Peyer's patch (tissue), 4 donors: ENCODE results near the gene FGFRL1.
"Not testable (repeated sequence)": the region's sequence is repeated elsewhere in the genome, so short reads cannot be mapped to it uniquely, and the experiment has no call there.

Experiments used
- POLR2A ChIP-seq, 2 donors: fragments of 450-650 bp; IDR thresholded peaks; one replicate each; pipeline ENCODE4 v1.5.1; 2017; ENCODE audit warnings: antibody characterized with exemption in 2 of 2, mild to moderate bottlenecking in 2 of 2, moderate library complexity in 2 of 2
- TF ChIP-seq, protein P1 (sequence below), 6 experiments: fragments of 450-650 bp in 4 of 6; fragments of 200-600 bp in 2 of 6; sonication (generic) in 1 of 6; IDR thresholded peaks; one replicate each; pipeline ENCODE4 v1.5.1; 2017 to 2019; ENCODE audit warnings: antibody characterized with exemption in 6 of 6, mild to moderate bottlenecking in 3 of 6, moderate library complexity in 1 of 6

DNA sequence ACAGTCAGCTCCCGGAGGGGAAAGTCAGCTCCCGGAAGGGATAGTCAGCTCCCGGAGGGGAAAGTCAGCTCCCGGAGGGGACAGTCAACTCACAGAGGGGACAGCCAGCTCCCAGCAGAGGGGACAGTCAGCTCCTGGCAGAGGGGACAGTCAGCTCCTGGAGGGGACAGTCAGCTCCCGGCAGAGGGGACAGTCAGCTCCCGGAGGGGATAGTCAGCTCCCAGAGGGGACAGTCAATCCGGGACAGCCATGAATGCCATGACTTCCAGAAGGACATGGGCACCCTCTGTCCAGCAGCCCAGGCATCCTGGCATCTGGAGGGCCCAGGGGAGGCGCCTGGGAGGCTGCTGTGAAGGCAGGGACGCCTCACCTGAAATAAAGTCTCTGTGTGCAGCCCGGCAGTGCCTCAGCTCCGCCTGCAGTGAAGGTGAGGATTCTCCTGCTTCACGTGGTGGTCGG lies 43.8 kb downstream of the FGFRL1 start:
- TF ChIP-seq, protein P1, sequence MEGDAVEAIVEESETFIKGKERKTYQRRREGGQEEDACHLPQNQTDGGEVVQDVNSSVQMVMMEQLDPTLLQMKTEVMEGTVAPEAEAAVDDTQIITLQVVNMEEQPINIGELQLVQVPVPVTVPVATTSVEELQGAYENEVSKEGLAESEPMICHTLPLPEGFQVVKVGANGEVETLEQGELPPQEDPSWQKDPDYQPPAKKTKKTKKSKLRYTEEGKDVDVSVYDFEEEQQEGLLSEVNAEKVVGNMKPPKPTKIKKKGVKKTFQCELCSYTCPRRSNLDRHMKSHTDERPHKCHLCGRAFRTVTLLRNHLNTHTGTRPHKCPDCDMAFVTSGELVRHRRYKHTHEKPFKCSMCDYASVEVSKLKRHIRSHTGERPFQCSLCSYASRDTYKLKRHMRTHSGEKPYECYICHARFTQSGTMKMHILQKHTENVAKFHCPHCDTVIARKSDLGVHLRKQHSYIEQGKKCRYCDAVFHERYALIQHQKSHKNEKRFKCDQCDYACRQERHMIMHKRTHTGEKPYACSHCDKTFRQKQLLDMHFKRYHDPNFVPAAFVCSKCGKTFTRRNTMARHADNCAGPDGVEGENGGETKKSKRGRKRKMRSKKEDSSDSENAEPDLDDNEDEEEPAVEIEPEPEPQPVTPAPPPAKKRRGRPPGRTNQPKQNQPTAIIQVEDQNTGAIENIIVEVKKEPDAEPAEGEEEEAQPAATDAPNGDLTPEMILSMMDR (IDR thresholded peaks at IDR 0.05): not testable (repeated sequence)
- TF ChIP-seq POLR2A (IDR thresholded peaks at IDR 0.05): not testable (repeated sequence)
